Heart right ventricle (tissue), 16 donors: ENCODE results near the gene MAGEA11. TPM values are rescaled to one million over a fixed set of nuclear protein-coding genes. Genes with fewer than 3 reads are reported as not detected.
"Not testable (repeated sequence)": the region's sequence is repeated elsewhere in the genome, so short reads cannot be mapped to it uniquely, and the experiment has no call there.

ENCODE experiments used
- ATAC-seq, 8 donors: fragments of 200-7000 bp; cut with Tn5 transposase; one replicate each; pipeline ENCODE4 v1.9.1; 2020; ENCODE audit warnings: mild to moderate bottlenecking in 8 of 8, moderate library complexity in 8 of 8, moderate number of reproducible peaks in 1 of 8
- DNase-seq, 2 donors: peaks; one replicate each; pipeline ENCODE4 v3.0.0-alpha.2; 2020
- H3K27ac ChIP-seq, 10 donors: fragments of 200-600 bp; sonication (generic) in 2 of 10; one replicate each; pipeline versions ENCODE4 v1.5.0 to v1.8.0; 2020 to 2022; ENCODE audit warnings: mild to moderate bottlenecking in 3 of 10
- H3K27me3 ChIP-seq, 7 donors: fragments of 200-600 bp; one replicate each; pipeline ENCODE4 v1.8.0; 2021 to 2022; ENCODE audit warnings: mild to moderate bottlenecking in 2 of 7
- H3K36me3 ChIP-seq, 9 donors: fragments of 200-600 bp; sonication (generic) in 1 of 9; one replicate each; pipeline versions ENCODE4 v1.5.0 to v1.8.0; 2020 to 2022; ENCODE audit warnings: mild to moderate bottlenecking in 2 of 9
- H3K4me1 ChIP-seq, 9 donors: fragments of 200-600 bp; sonication (generic) in 1 of 9; one replicate each; pipeline versions ENCODE4 v1.5.0 to v1.8.0; 2020 to 2022; ENCODE audit warnings: mild to moderate bottlenecking in 4 of 9
- H3K4me3 ChIP-seq, 10 donors: fragments of 200-600 bp; sonication (generic) in 2 of 10; one replicate each; pipeline versions ENCODE4 v1.5.0 to v1.8.0; 2020 to 2022; ENCODE audit warnings: mild to moderate bottlenecking in 7 of 10, moderate library complexity in 2 of 10
- H3K9me3 ChIP-seq, 11 donors: fragments of 200-600 bp in 10 of 11; sonication (generic) in 2 of 11; one replicate each; pipeline versions ENCODE4 v1.5.0 to v1.8.0; 2013 to 2022; ENCODE audit warnings: mild to moderate bottlenecking in 2 of 11, control low read depth in 1 of 11, moderate library complexity in 1 of 11
- CTCF ChIP-seq, 9 donors: fragments of 200-600 bp; sonication (generic) in 2 of 9; IDR thresholded peaks; one replicate each; pipeline versions ENCODE4 v1.5.0 to v1.8.0; 2021 to 2022; ENCODE audit warnings: antibody characterized with exemption in 9 of 9, mild to moderate bottlenecking in 5 of 9, moderate library complexity in 1 of 9
- WGBS, 2 donors: extraction: QIAGEN DNeasy Blood & Tissue Kit; methylation state at CpG; one replicate each; pipeline ENCODE4 v1.1.7; 2013; ENCODE audit warnings: inconsistent platforms in 1 of 2; 5-methylcytosine and 5-hydroxymethylcytosine counted together
- intact Hi-C, 10 donors: fragments of 100-400 bp; cut with DNase I; formaldehyde crosslinking; loops; one replicate each; pipeline versions ENCODE4 v1.11.1 to v1.14.2; 2022
- polyA plus RNA-seq, 2 donors: library from polyadenylated mRNA; stranded (reverse); fragments of 200-250 nt; gene quantifications; one replicate each; pipeline ENCODE4 v1.2.3, GENCODE V29; 2013
- total RNA-seq, 10 donors: library from RNA; stranded (reverse); fragmentation: NEBNext Ultra II Directional in 3 of 10; extraction: Animal tissue kit (Norgen Biotek cat#: 25700) in 3 of 10; gene quantifications; one replicate each; pipeline versions ENCODE4 v1.2.1 to v1.2.4, GENCODE V29; 2021 to 2023
- donor health status: Arrhythmogenic right ventricular cardiomyopathy.
- donor health status: ischemic (EF 13 %, LVEDD 7.1; RV severe dilation, severe dysfunction).
- donor health status: healthy with polysubstance abuse.
- donor health status: DM: no; HTN: yes; CAD: no.
- donor health status: DM: no; HTN: no; CAD: no.
- donor health status: ischemic (EF 25% LVEDD 6.9; RV normal size, moderate dysfunction).
- donor health status: ischemic (EF 25% LVEDD 5.7; RV mildly dilated, moderate dysfunction).
- donor health status: healthy.
- donor health status: DM: yes; HTN: yes; CAD: no.
- donor health status: Ischemic cardiomyopathy.
- donor health status: ischemic (EF 35%, LVEDD 5.7; RV mildly dilated, moderate dysfunction).
- donor health status: nonischemic (EF 11% LVEDD 7.7; RV severe dilation, severe dysfunction).
- donor health status: DM: yes; HTN: yes; CAD: no.
- donor health status: PGD.
- donor health status: ischemic (EF 29% LVEDD 5.4; RV normal size, mild dysfunction).
- donor health status: nonischemic (EF 23%, LVEDD 6.1; RV moderate dilation, normal function).

Gene MAGEA11
- total and polyA plus RNA-seq, 12 donors: not detected

- Histone ChIP-seq H3K36me3 (no peaks in the 10 kb centered on the region), H3K27me3 (peaks cover 0 to 13% (median 0%) of the 10 kb centered on the region in 7 donors), H3K27ac (no peak overlapping the region), H3K4me3 (no peak overlapping the region), H3K9me3 (peaks cover 0 to 11% (median 0%) of the 10 kb centered on the region in 11 donors), H3K4me1 (no peaks in the 10 kb centered on the region)
- WGBS, 2 donors: 81 to 92% methylated on average over 1 of the region's 1 CpG
- TF ChIP-seq CTCF (IDR thresholded peaks at IDR 0.05): no peak
- DNase-seq (no peak), ATAC-seq (no peak)
- intact Hi-C loops: no loop called here
Measured at GRCh38 chrX:149688552-149688951, 23.3 kb upstream of the MAGEA11 start.

GRCh38 chrX:149691794-149692193 is 20.1 kb upstream of the MAGEA11 start:
- Histone ChIP-seq H3K4me3 (no peak overlapping the region), H3K27me3 (peaks cover 0 to 18% (median 0%) of the 10 kb centered on the region in 7 donors), H3K9me3 (peaks cover 0 to 11% (median 0%) of the 10 kb centered on the region in 11 donors), H3K27ac (no peak overlapping the region), H3K4me1 (no peaks in the 10 kb centered on the region), H3K36me3 (no peaks in the 10 kb centered on the region)
- intact Hi-C loops: no loop called here
- no peak for TF ChIP-seq CTCF (IDR thresholded peaks at IDR 0.05)
- ATAC-seq: no peak
- WGBS, 2 donors: 90 to 97% methylated on average over 1 of the region's 1 CpG
- no peak for DNase-seq

- WGBS, 2 donors: 75 to 81% methylated on average over 6 of the region's 6 CpGs
- H3K36me3 ChIP-seq, DNase-seq, H3K4me3 ChIP-seq, H3K27ac ChIP-seq, intact Hi-C loops, H3K4me1 ChIP-seq, ATAC-seq: not testable (repeated sequence)
- Histone ChIP-seq H3K9me3 (peaks cover 0 to 11% (median 0%) of the 10 kb centered on the region in 11 donors), H3K27me3 (peaks cover 0 to 18% (median 0%) of the 10 kb centered on the region in 7 donors)
Measured at GRCh38 chrX:149692686-149693272, 19.1 kb upstream of the MAGEA11 start.

GRCh38 chrX:149699761-149700160 is 12.1 kb upstream of the MAGEA11 start:
- Histone ChIP-seq H3K9me3 (peaks cover 0 to 3% (median 0%) of the 10 kb centered on the region in 11 donors), H3K27me3 (peaks cover 0 to 4% (median 0%) of the 10 kb centered on the region in 7 donors), H3K27ac (no peak overlapping the region), H3K4me3 (no peak overlapping the region), H3K36me3 (no peaks in the 10 kb centered on the region), H3K4me1 (no peaks in the 10 kb centered on the region)
- DNase-seq (no peak), ATAC-seq (no peak)
- WGBS, 2 donors: 71 to 81% methylated on average over 2 of the region's 2 CpGs
- no peak for TF ChIP-seq CTCF (IDR thresholded peaks at IDR 0.05)
- intact Hi-C loops: no loop called here

- Histone ChIP-seq H3K4me3 (no peak overlapping the region), H3K36me3 (no peaks in the 10 kb centered on the region), H3K4me1 (no peaks in the 10 kb centered on the region), H3K27ac (no peak overlapping the region), H3K27me3 (peaks cover 0 to 4% (median 0%) of the 10 kb centered on the region in 7 donors), H3K9me3 (peaks cover 0 to 3% (median 0%) of the 10 kb centered on the region in 11 donors)
- no peak for TF ChIP-seq CTCF (IDR thresholded peaks at IDR 0.05)
- WGBS, 2 donors: 77 to 81% methylated on average over 5 of the region's 5 CpGs
- no peak for ATAC-seq
- intact Hi-C loops: no loop called here
- DNase-seq: no peak
Measured at GRCh38 chrX:149704664-149705063, 7.2 kb upstream of the MAGEA11 start.
